Midbrain (tissue), 1 donor: ENCODE data around the gene DNAH14.
"Not testable (repeated sequence)": the region's sequence is repeated elsewhere in the genome, so short reads cannot be mapped to it uniquely, and the experiment has no call there.

Experiments used
- DNase-seq: peaks from one replicate; lab custom pipeline; 2025; lab: John Stamatoyannopoulos, UW

DNAH14 gene

GRCh38 chr1:224929335-224930237 lies at the start of gene DNAH14:
DNAH14 (plus strand) TSS chr1:224929675; CDS start chr1:224952703, 23,028 bp downstream.
- DNase-seq = peak; percentile 4

- DNase-seq = no peak
Observed at GRCh38 chr1:224880593-224881307, 48.7 kb upstream of the DNAH14 start.

GRCh38 chr1:224881308-224881692 lies 48.2 kb upstream of the DNAH14 start:
- not testable (repeated sequence) for DNase-seq

GRCh38 chr1:224881762-224882211 lies 47.7 kb upstream of the DNAH14 start:
- DNase-seq = no peak

- no peak for DNase-seq
Observed at GRCh38 chr1:224882264-224882663, 47.2 kb upstream of the DNAH14 start.

GRCh38 chr1:224883091-224883490 lies 46.4 kb upstream of the DNAH14 start:
- DNase-seq = no peak

- DNase-seq = no peak
Observed at GRCh38 chr1:224884361-224884801, 45.1 kb upstream of the DNAH14 start.

GRCh38 chr1:224885376-224885775 lies 44.1 kb upstream of the DNAH14 start:
- DNase-seq = not testable (repeated sequence)

- DNase-seq = no peak
Observed at GRCh38 chr1:224894915-224895314, 34.6 kb upstream of the DNAH14 start.

- no peak for DNase-seq
Observed at GRCh38 chr1:224896130-224896781, 33.2 kb upstream of the DNAH14 start.

- no peak for DNase-seq
Observed at GRCh38 chr1:224897529-224898327, 31.7 kb upstream of the DNAH14 start.

- no peak for DNase-seq
Observed at GRCh38 chr1:224898937-224899336, 30.5 kb upstream of the DNAH14 start.

GRCh38 chr1:224900062-224900630 lies 29.3 kb upstream of the DNAH14 start:
- DNase-seq = no peak

- no peak for DNase-seq
Observed at GRCh38 chr1:224901087-224901810, 28.2 kb upstream of the DNAH14 start.

- DNase-seq = no peak
Observed at GRCh38 chr1:224903955-224904354, 25.5 kb upstream of the DNAH14 start.

- no peak for DNase-seq
Observed at GRCh38 chr1:224906340-224906739, 23.1 kb upstream of the DNAH14 start.

GRCh38 chr1:224911217-224911616 lies 18.3 kb upstream of the DNAH14 start:
- DNase-seq = no peak

- DNase-seq = no peak
Observed at GRCh38 chr1:224914292-224914900, 15.1 kb upstream of the DNAH14 start.

GRCh38 chr1:224919508-224919907 lies 10.0 kb upstream of the DNAH14 start:
- no peak for DNase-seq

- DNase-seq = no peak
Observed at GRCh38 chr1:224920930-224921329, 8.5 kb upstream of the DNAH14 start.
